Calu3 (cell line): ENCODE results near the gene NRG2. TPM values are rescaled to one million over a fixed set of nuclear protein-coding genes. Genes with fewer than 3 reads are reported as not detected.

Source experiments
- BruUV-seq: library from RNA; stranded (reverse); fragments of 400-500 nt; replicated peaks from 2 replicates; lab custom pipeline; 2021; lab: Mats Ljungman, UMichigan
- CTCF ChIA-PET: fragments of 300-600 bp; sonication (Branson Sonifier 250); formaldehyde crosslinking; loops from one replicate; lab custom pipeline; 2022; ENCODE audit warnings: antibody characterized with exemption; lab: Charles Lee
- DNase-seq: peaks from one replicate; pipeline ENCODE4 v3.0.0; 2022
- H3K27ac Mint-ChIP-seq: one replicate; pipeline ENCODE4 v1.8.0; 2022; ENCODE audit warnings: mixed read lengths; ENCODE audit not compliant: unreplicated experiment
- H3K27me3 Mint-ChIP-seq: one replicate; pipeline ENCODE4 v1.8.0; 2022; ENCODE audit warnings: mixed read lengths; ENCODE audit not compliant: unreplicated experiment
- H3K36me3 Mint-ChIP-seq: one replicate; pipeline ENCODE4 v1.8.0; 2022; ENCODE audit warnings: mild to moderate bottlenecking, moderate library complexity, mixed read lengths; ENCODE audit not compliant: insufficient read depth, unreplicated experiment
- H3K4me1 Mint-ChIP-seq: one replicate; pipeline ENCODE4 v1.8.0; 2022; ENCODE audit warnings: mild to moderate bottlenecking, low read depth, mixed read lengths; ENCODE audit not compliant: unreplicated experiment
- H3K4me3 Mint-ChIP-seq: one replicate; pipeline ENCODE4 v1.8.0; 2022; ENCODE audit warnings: mild to moderate bottlenecking, low read depth, moderate library complexity, mixed read lengths; ENCODE audit not compliant: unreplicated experiment
- H3K9me3 Mint-ChIP-seq: one replicate; pipeline ENCODE4 v1.8.0; 2022; ENCODE audit warnings: low read depth, mixed read lengths; ENCODE audit not compliant: unreplicated experiment
- CTCF ChIP-seq: fragments of 200-600 bp; IDR thresholded peaks from one replicate; pipeline ENCODE4 v1.8.0; 2022; ENCODE audit warnings: antibody characterized with exemption; ENCODE audit not compliant: unreplicated experiment
- intact Hi-C: fragments of 100-400 bp; cut with micrococcal nuclease; formaldehyde crosslinking; loops from one replicate; pipeline ENCODE4 v1.10.0; 2022; ENCODE audit not compliant: unreplicated experiment
- total RNA-seq: library from RNA; stranded (reverse); gene quantifications from 2 replicates; pipeline ENCODE4 v1.2.3, GENCODE V29; 2022

The NRG2 gene
- total RNA-seq, 1 experiment from 2014 or later: 1.4 TPM

GRCh38 chr5:140033037-140033760, 9.9 kb downstream of the NRG2 start:
- DNase-seq: no peak
- H3K4me1 Mint-ChIP-seq: peaks cover 19% of the 10 kb centered on the region
- TF ChIP-seq CTCF: no peak
- CTCF ChIA-PET: no interaction called here
- H3K27ac Mint-ChIP-seq: no peak overlapping the region
- H3K27me3 Mint-ChIP-seq: no peaks in the 10 kb centered on the region
- BruUV-seq: no TSS peak
- H3K9me3 Mint-ChIP-seq: peaks cover 4% of the 10 kb centered on the region
- H3K36me3 Mint-ChIP-seq: no peaks in the 10 kb centered on the region
- intact Hi-C loops: no loop called here
- no peak overlapping the region for H3K4me3 Mint-ChIP-seq

- Mint-ChIP-seq H3K4me3 (no peak overlapping the region), H3K4me1 (peaks cover 19% of the 10 kb centered on the region), H3K27me3 (no peaks in the 10 kb centered on the region), H3K36me3 (no peaks in the 10 kb centered on the region), H3K9me3 (peaks cover 4% of the 10 kb centered on the region), H3K27ac (no peak overlapping the region)
- TF ChIP-seq CTCF: no peak
- CTCF ChIA-PET: no interaction called here
- DNase-seq: no peak
- no TSS peak for BruUV-seq
- intact Hi-C loops: no loop called here
Measured at GRCh38 chr5:140032296-140032695, 10.8 kb downstream of the NRG2 start.

- Mint-ChIP-seq H3K27me3 (peaks cover 27% of the 10 kb centered on the region), H3K36me3 (no peaks in the 10 kb centered on the region), H3K9me3 (no peaks in the 10 kb centered on the region), H3K27ac (no peak overlapping the region), H3K4me3 (no peak overlapping the region), H3K4me1 (peaks cover 10% of the 10 kb centered on the region)
- DNase-seq: no peak
- intact Hi-C loops: no loop called here
- no TSS peak for BruUV-seq
- CTCF ChIA-PET: no interaction called here
- TF ChIP-seq CTCF: no peak
Measured at GRCh38 chr5:140027807-140028206, 15.3 kb downstream of the NRG2 start.

GRCh38 chr5:140025736-140026135, 17.4 kb downstream of the NRG2 start:
- Mint-ChIP-seq H3K27me3 (peaks cover 27% of the 10 kb centered on the region), H3K4me1 (peaks cover 10% of the 10 kb centered on the region), H3K27ac (no peak overlapping the region), H3K4me3 (no peak overlapping the region), H3K36me3 (no peaks in the 10 kb centered on the region), H3K9me3 (no peaks in the 10 kb centered on the region)
- TF ChIP-seq CTCF: no peak
- DNase-seq: no peak
- BruUV-seq: no TSS peak
- intact Hi-C loops: no loop called here
- CTCF ChIA-PET: no interaction called here
